ENCODE data around the gene SCAMP3.

- TF ChIP-seq POLR2A (IDR thresholded peaks at IDR 0.05) (no peak), CTCF (IDR thresholded peaks at IDR 0.05) (no peak)
Observed at GRCh38 chr1:155293086-155293749, 31.1 kb upstream of the SCAMP3 start.

All from tibial nerve (tissue), 3 donors.